Brain microvascular endothelial cell (primary cell): Measurements from ENCODE around the gene HAP1.
A peak's percentile ranks its signal among the peaks of the same experiment; 100 is the strongest.

ENCODE experiments used
- DNase-seq: peaks from one replicate; pipeline ENCODE4 v3.0.0-alpha.2; 2020
- H3K27ac ChIP-seq: fragments of 250-450 bp; sonication (Bioruptor Pico); 2 replicates; pipeline ENCODE4 v1.5.1; 2020; ENCODE audit warnings: mild to moderate bottlenecking, moderate library complexity
- H3K27me3 ChIP-seq: fragments of 250-450 bp; sonication (Bioruptor Pico); replicated peaks from 2 replicates; pipeline ENCODE4 v1.5.1; 2020; ENCODE audit warnings: mild to moderate bottlenecking
- H3K36me3 ChIP-seq: fragments of 250-450 bp; sonication (Bioruptor Pico); replicated peaks from 2 replicates; pipeline ENCODE4 v1.5.1; 2020; ENCODE audit warnings: mild to moderate bottlenecking
- H3K4me3 ChIP-seq: 2 replicates; pipeline ENCODE4 v1.5.1; 2011; ENCODE audit warnings: low read depth, mild to moderate bottlenecking, control low read depth, low read length, moderate library complexity
- CTCF ChIP-seq: IDR thresholded peaks from 2 replicates; pipeline ENCODE4 v1.5.1; 2011; ENCODE audit warnings: low read depth, mild to moderate bottlenecking, moderate library complexity, low read length, control low read depth, inconsistent platforms; ENCODE audit errors: missing control alignments
- in situ Hi-C: cut with HindIII; loops from 2 replicates; pipeline ENCODE4 v1.10.0; 2017; ENCODE audit warnings: low sequenced_read_pairs, low pct_ligation_motif_present

HAP1 gene

GRCh38 chr17:41717408-41718286 is 16.8 kb downstream of the HAP1 start:
- Histone ChIP-seq H3K4me3 (no peak overlapping the region), H3K27ac (no peak overlapping the region), H3K36me3 (no peaks in the 10 kb centered on the region), H3K27me3 (no peaks in the 10 kb centered on the region)
- TF ChIP-seq CTCF = no peak
- in situ Hi-C loops = no loop called here
- no peak for DNase-seq

GRCh38 chr17:41711669-41712400 is 22.6 kb downstream of the HAP1 start, which contains the start of gene GAST:
Gene GAST, plus strand, starts transcription at chr17:41712331. Its CDS starts 3,106 bp downstream, at chr17:41715437.
- in situ Hi-C loops = no loop called here
- no peak for DNase-seq
- no peaks in the 10 kb centered on the region for H3K27me3 ChIP-seq
- no peak within 1 kb of the TSS for H3K27ac ChIP-seq
- H3K36me3 ChIP-seq = no peaks in the 10 kb centered on the region
- H3K4me3 ChIP-seq = no peak within 1 kb of the TSS
- no peak for TF ChIP-seq CTCF

- Histone ChIP-seq H3K36me3 (no peaks in the 10 kb centered on the region), H3K27me3 (no peaks in the 10 kb centered on the region), H3K27ac (no peak overlapping the region), H3K4me3 (no peak overlapping the region)
- in situ Hi-C loops = no loop called here
- DNase-seq = peak; percentile 86
- no peak for TF ChIP-seq CTCF
Measured at GRCh38 chr17:41710472-41711090, 23.9 kb downstream of the HAP1 start.

- no peak for TF ChIP-seq CTCF
- Histone ChIP-seq H3K27me3 (no peaks in the 10 kb centered on the region), H3K36me3 (no peaks in the 10 kb centered on the region), H3K4me3 (no peak overlapping the region), H3K27ac (no peak overlapping the region)
- in situ Hi-C loops = no loop called here
- DNase-seq = no peak
Measured at GRCh38 chr17:41707803-41708669, 26.4 kb downstream of the HAP1 start.

- Histone ChIP-seq H3K36me3 (no peaks in the 10 kb centered on the region), H3K27ac (no peak overlapping the region), H3K4me3 (no peak overlapping the region), H3K27me3 (no peaks in the 10 kb centered on the region)
- in situ Hi-C loops = no loop called here
- DNase-seq = no peak
- TF ChIP-seq CTCF = no peak
Measured at GRCh38 chr17:41705271-41705991, 29.0 kb downstream of the HAP1 start.
